ENCODE measurements around the gene SKAP1. TPM values are rescaled to one million over a fixed set of nuclear protein-coding genes. Genes with fewer than 3 reads are reported as not detected.

Gene SKAP1
- total RNA-seq, 1 donor from 2014 or later: 5.1 TPM

DNA sequence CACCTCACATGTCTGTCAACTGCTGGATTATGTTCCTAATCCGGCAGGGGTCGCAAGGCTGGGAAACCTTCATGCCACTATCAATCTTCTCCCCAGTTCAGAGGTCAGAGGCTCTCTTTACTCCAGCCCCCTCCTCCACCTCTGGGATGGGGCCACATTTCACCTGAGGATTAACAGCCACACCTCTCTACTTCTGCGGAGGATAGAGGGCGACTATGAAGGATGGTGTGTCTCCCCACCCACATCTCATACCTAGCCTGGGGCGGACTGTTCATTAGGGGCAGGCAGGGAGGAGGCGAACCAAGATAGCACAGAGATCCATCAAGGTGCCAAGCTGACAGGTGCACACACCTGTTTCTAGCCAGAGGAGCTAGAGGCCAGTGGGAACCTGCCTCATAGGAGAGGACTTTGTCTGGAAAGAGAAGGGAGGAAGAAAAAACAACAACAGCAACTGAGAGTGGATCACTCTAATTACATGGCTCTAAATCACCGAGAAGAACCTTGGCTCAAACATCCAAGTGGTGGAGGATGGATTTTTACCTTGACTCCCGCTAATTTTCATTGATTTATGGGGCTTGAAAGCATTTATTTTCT, 41.9 kb upstream of the SKAP1 start:
- Histone ChIP-seq H3K27me3 (peaks cover 6% of the 10 kb centered on the region), H3K4me1 (no peaks in the 10 kb centered on the region), H3K27ac (no peak overlapping the region), H3K9me3 (no peaks in the 10 kb centered on the region), H3K36me3 (no peaks in the 10 kb centered on the region), H3K4me3 (no peak overlapping the region)
- TF ChIP-seq, protein P1, sequence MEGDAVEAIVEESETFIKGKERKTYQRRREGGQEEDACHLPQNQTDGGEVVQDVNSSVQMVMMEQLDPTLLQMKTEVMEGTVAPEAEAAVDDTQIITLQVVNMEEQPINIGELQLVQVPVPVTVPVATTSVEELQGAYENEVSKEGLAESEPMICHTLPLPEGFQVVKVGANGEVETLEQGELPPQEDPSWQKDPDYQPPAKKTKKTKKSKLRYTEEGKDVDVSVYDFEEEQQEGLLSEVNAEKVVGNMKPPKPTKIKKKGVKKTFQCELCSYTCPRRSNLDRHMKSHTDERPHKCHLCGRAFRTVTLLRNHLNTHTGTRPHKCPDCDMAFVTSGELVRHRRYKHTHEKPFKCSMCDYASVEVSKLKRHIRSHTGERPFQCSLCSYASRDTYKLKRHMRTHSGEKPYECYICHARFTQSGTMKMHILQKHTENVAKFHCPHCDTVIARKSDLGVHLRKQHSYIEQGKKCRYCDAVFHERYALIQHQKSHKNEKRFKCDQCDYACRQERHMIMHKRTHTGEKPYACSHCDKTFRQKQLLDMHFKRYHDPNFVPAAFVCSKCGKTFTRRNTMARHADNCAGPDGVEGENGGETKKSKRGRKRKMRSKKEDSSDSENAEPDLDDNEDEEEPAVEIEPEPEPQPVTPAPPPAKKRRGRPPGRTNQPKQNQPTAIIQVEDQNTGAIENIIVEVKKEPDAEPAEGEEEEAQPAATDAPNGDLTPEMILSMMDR (IDR thresholded peaks at IDR 0.05): no peak
- ATAC-seq (no peak), DNase-seq (no peak)
- intact Hi-C loops (cut with DNase I): no loop called here

- TF ChIP-seq, protein P1 (IDR thresholded peaks at IDR 0.05): no peak
- DNase-seq: no peak
- Histone ChIP-seq H3K27me3 (peaks cover 6% of the 10 kb centered on the region), H3K27ac (no peak overlapping the region), H3K36me3 (no peaks in the 10 kb centered on the region), H3K4me3 (no peak overlapping the region), H3K9me3 (no peaks in the 10 kb centered on the region), H3K4me1 (no peaks in the 10 kb centered on the region)
- intact Hi-C loops (cut with DNase I): no loop called here
- no peak for ATAC-seq
These were observed 40.5 kb upstream of the SKAP1 start for GRCh38 chr17:48470388-48471034.

DNA sequence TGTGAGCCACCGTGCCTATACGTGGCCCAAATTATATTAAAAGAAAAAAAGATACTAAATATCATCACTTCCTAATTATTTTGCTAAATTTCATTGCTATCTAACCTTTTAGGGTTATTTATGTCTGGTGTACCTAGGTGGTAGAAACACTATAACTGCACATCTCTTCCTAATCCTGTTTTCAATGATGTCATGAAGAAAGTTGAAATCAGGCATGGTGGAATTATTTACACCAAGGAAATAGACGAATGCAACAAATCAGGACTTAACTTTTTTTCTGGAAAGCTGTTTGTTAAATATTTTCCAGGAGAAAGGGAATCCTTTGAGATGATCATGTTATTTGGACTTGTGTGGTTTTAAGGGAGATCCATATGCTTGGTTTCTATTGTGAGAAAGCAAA, 39.2 kb upstream of the SKAP1 start:
- intact Hi-C loops (cut with DNase I): no loop called here
- Histone ChIP-seq H3K27me3 (peaks cover 12% of the 10 kb centered on the region), H3K27ac (no peak overlapping the region), H3K9me3 (no peaks in the 10 kb centered on the region), H3K4me1 (no peaks in the 10 kb centered on the region), H3K36me3 (no peaks in the 10 kb centered on the region), H3K4me3 (no peak overlapping the region)
- DNase-seq: no peak
- ATAC-seq: no peak
- TF ChIP-seq, protein P1 (IDR thresholded peaks at IDR 0.05): no peak

GRCh38 chr17:48468299-48468698, 38.3 kb upstream of the SKAP1 start:
- Histone ChIP-seq H3K9me3 (no peaks in the 10 kb centered on the region), H3K27me3 (peaks cover 18% of the 10 kb centered on the region), H3K4me3 (no peak overlapping the region), H3K36me3 (no peaks in the 10 kb centered on the region), H3K4me1 (no peaks in the 10 kb centered on the region), H3K27ac (no peak overlapping the region)
- TF ChIP-seq, protein P1 (IDR thresholded peaks at IDR 0.05): no peak
- intact Hi-C loops (cut with DNase I): no loop called here
- no peak for DNase-seq
- no peak for ATAC-seq

- ATAC-seq: no peak
- H3K9me3 ChIP-seq: no peaks in the 10 kb centered on the region
- H3K36me3 ChIP-seq: no peaks in the 10 kb centered on the region
- intact Hi-C loops (cut with DNase I): no loop called here
- DNase-seq: no peak
- no peak overlapping the region for H3K27ac ChIP-seq
- no peaks in the 10 kb centered on the region for H3K4me1 ChIP-seq
- no peak overlapping the region for H3K4me3 ChIP-seq
- H3K27me3 ChIP-seq: peaks cover 13% of the 10 kb centered on the region
- TF ChIP-seq, protein P1 (IDR thresholded peaks at IDR 0.05): no peak
These were observed 35.9 kb upstream of the SKAP1 start for GRCh38 chr17:48465884-48466283.
